ENCODE measurements around the gene LKAAEAR1.
"Not testable (repeated sequence)": the region's sequence is repeated elsewhere in the genome, so short reads cannot be mapped to it uniquely, and the experiment has no call there.

The LKAAEAR1 gene

GRCh38 chr20:64083804-64084684 is at the start of gene LKAAEAR1:
LKAAEAR1 (minus strand) TSS chr20:64084398; CDS start chr20:64084219, 179 bp downstream.
- no peak for DNase-seq (ENCODE audit: low read depth in 1 of 2, low spot score in 1 of 2)

GRCh38 chr20:64131406-64131805 is 47.2 kb upstream of the LKAAEAR1 start:
- no peak for DNase-seq (ENCODE audit: low read depth in 1 of 2, low spot score in 1 of 2)

GRCh38 chr20:64130876-64131275 is 46.7 kb upstream of the LKAAEAR1 start:
- DNase-seq (ENCODE audit: low read depth in 1 of 2, low spot score in 1 of 2): no peak

GRCh38 chr20:64130271-64130670 is 46.1 kb upstream of the LKAAEAR1 start:
- DNase-seq (ENCODE audit: low read depth in 1 of 2, low spot score in 1 of 2): no peak

GRCh38 chr20:64129146-64129782 is 45.1 kb upstream of the LKAAEAR1 start:
- no peak for DNase-seq (ENCODE audit: low read depth in 1 of 2, low spot score in 1 of 2)

- DNase-seq (ENCODE audit: low read depth in 1 of 2, low spot score in 1 of 2): not testable (repeated sequence)
Measured at GRCh38 chr20:64123517-64123916, 39.3 kb upstream of the LKAAEAR1 start.

- DNase-seq (ENCODE audit: low read depth in 1 of 2, low spot score in 1 of 2): not testable (repeated sequence)
Measured at GRCh38 chr20:64122927-64123326, 38.7 kb upstream of the LKAAEAR1 start.

GRCh38 chr20:64121586-64121985 is 37.4 kb upstream of the LKAAEAR1 start:
- DNase-seq (ENCODE audit: low read depth in 1 of 2, low spot score in 1 of 2): no peak

GRCh38 chr20:64119681-64120341 is 35.6 kb upstream of the LKAAEAR1 start:
- DNase-seq (ENCODE audit: low read depth in 1 of 2, low spot score in 1 of 2): no peak

- DNase-seq (ENCODE audit: low read depth in 1 of 2, low spot score in 1 of 2): no peak
Measured at GRCh38 chr20:64119301-64119680, 35.1 kb upstream of the LKAAEAR1 start.

GRCh38 chr20:64117432-64117777 is 33.2 kb upstream of the LKAAEAR1 start:
- not testable (repeated sequence) for DNase-seq (ENCODE audit: low read depth in 1 of 2, low spot score in 1 of 2)

GRCh38 chr20:64116541-64117431 is 32.6 kb upstream of the LKAAEAR1 start:
- no peak for DNase-seq (ENCODE audit: low read depth in 1 of 2, low spot score in 1 of 2)

GRCh38 chr20:64116016-64116415 is 31.8 kb upstream of the LKAAEAR1 start:
- no peak for DNase-seq (ENCODE audit: low read depth in 1 of 2, low spot score in 1 of 2)

- no peak for DNase-seq (ENCODE audit: low read depth in 1 of 2, low spot score in 1 of 2)
Measured at GRCh38 chr20:64115171-64115911, 31.1 kb upstream of the LKAAEAR1 start.

GRCh38 chr20:64114356-64114971 is 30.3 kb upstream of the LKAAEAR1 start:
- DNase-seq (ENCODE audit: low read depth in 1 of 2, low spot score in 1 of 2): no peak

GRCh38 chr20:64113796-64114355 is 29.7 kb upstream of the LKAAEAR1 start:
- no peak for DNase-seq (ENCODE audit: low read depth in 1 of 2, low spot score in 1 of 2)

- DNase-seq (ENCODE audit: low read depth in 1 of 2, low spot score in 1 of 2): no peak
Measured at GRCh38 chr20:64113444-64113775, 29.2 kb upstream of the LKAAEAR1 start.

- no peak for DNase-seq (ENCODE audit: low read depth in 1 of 2, low spot score in 1 of 2)
Measured at GRCh38 chr20:64112691-64113443, 28.7 kb upstream of the LKAAEAR1 start.
